B cell (primary cell): Measurements from ENCODE around the gene ZNF362. TPM values are rescaled to one million over a fixed set of nuclear protein-coding genes. Genes with fewer than 3 reads are reported as not detected.

Experiments
- ATAC-seq: fragments of 200-7000 bp; cut with Tn5 transposase; one replicate; pipeline ENCODE4 v1.10.0; 2021; ENCODE audit warnings: low read depth, mild to moderate bottlenecking, moderate number of reproducible peaks, moderate library complexity
- CTCF ChIA-PET: fragments of 350-600 bp; sonication (Branson Sonifier 250); formaldehyde crosslinking; loops from one replicate; lab custom pipeline; 2021; ENCODE audit warnings: antibody characterized with exemption, inconsistent platforms; lab: Charles Lee
- POLR2A ChIA-PET: fragments of 350-600 bp; sonication (Branson Sonifier 250); formaldehyde crosslinking; loops from one replicate; lab custom pipeline; 2021; ENCODE audit warnings: antibody characterized with exemption; lab: Charles Lee
- DNase-seq: peaks from one replicate; pipeline ENCODE4 v3.0.0; 2013
- H2AFZ ChIP-seq: 2 replicates; pipeline ENCODE4 v1.6.1; 2012; ENCODE audit warnings: mild to moderate bottlenecking, low read depth, low read length; ENCODE audit not compliant: insufficient read depth, poor library complexity, severe bottlenecking
- H3K27ac ChIP-seq, 2 donors: 1 replicate in 1 of 2; 2 replicates in 1 of 2; pipeline ENCODE4 v1.5.1; 2012 to 2013; ENCODE audit warnings: low read length in 2 of 2, mild to moderate bottlenecking in 2 of 2, moderate library complexity in 1 of 2
- H3K27me3 ChIP-seq, 4 experiments: fragments of 200-600 bp in 1 of 4; sonication (generic) in 1 of 4; replicated peaks in 1 of 4; 1 replicate in 2 of 4; 2 replicates in 2 of 4; pipeline versions ENCODE4 v1.6.1 to v1.7.0; 2013 to 2016; ENCODE audit warnings: low read length in 3 of 4, mild to moderate bottlenecking in 2 of 4, mixed read lengths in 1 of 4, moderate library complexity in 1 of 4; ENCODE audit not compliant: insufficient read depth in 4 of 4, control insufficient read depth in 3 of 4; ENCODE audit errors: control extremely low read depth in 1 of 4
- H3K36me3 ChIP-seq, 2 experiments: replicated peaks in 1 of 2; 1 replicate in 1 of 2; 2 replicates in 1 of 2; pipeline versions ENCODE4 v1.6.1 to v1.7.1; 2013; ENCODE audit warnings: low read length in 1 of 2; ENCODE audit not compliant: insufficient read depth in 2 of 2, control insufficient read depth in 1 of 2; ENCODE audit errors: control extremely low read depth in 1 of 2, extremely low read depth in 1 of 2
- H3K4me1 ChIP-seq, 2 donors: fragments of 200-600 bp in 1 of 2; sonication (generic) in 1 of 2; 1 replicate in 1 of 2; 2 replicates in 1 of 2; pipeline versions ENCODE4 v1.5.1 to v1.6.1; 2013 to 2017; ENCODE audit warnings: low read length in 2 of 2; ENCODE audit not compliant: control insufficient read depth in 2 of 2, insufficient read depth in 2 of 2
- H3K4me2 ChIP-seq: replicated peaks from 2 replicates; pipeline ENCODE3; 2012; ENCODE audit warnings: mild to moderate bottlenecking, low read depth, low read length; ENCODE audit not compliant: poor library complexity, severe bottlenecking
- H3K4me3 ChIP-seq, 5 experiments: fragments of 200-600 bp in 1 of 5; sonication (generic) in 1 of 5; 1 replicate in 3 of 5; 2 replicates in 2 of 5; pipeline versions ENCODE4 v1.5.1 to v1.7.0; 2011 to 2016; ENCODE audit warnings: low read length in 4 of 5, mild to moderate bottlenecking in 4 of 5, low read depth in 2 of 5, control low read depth in 1 of 5, moderate library complexity in 1 of 5; ENCODE audit not compliant: insufficient read depth in 1 of 5; ENCODE audit errors: control extremely low read depth in 1 of 5, extremely low read depth in 1 of 5
- H3K79me2 ChIP-seq: fragments of 200-600 bp; sonication (generic); one replicate; pipeline ENCODE4 v1.6.0; 2016; ENCODE audit warnings: low read length; ENCODE audit not compliant: control insufficient read depth, insufficient read depth
- H3K9ac ChIP-seq: fragments of 200-600 bp; sonication (generic); 2 replicates; pipeline ENCODE4 v1.6.1; 2017; ENCODE audit warnings: mild to moderate bottlenecking, low read length, moderate library complexity
- H3K9me3 ChIP-seq, 3 donors: one replicate each; pipeline versions ENCODE4 v1.6.1 to v1.7.1; 2013; ENCODE audit warnings: low read length in 2 of 3; ENCODE audit not compliant: control insufficient read depth in 2 of 3, insufficient read depth in 1 of 3; ENCODE audit errors: control extremely low read depth in 1 of 3
- H4K20me1 ChIP-seq: 2 replicates; pipeline ENCODE4 v1.6.0; 2012; ENCODE audit warnings: mild to moderate bottlenecking, low read length; ENCODE audit not compliant: insufficient read depth, control insufficient read depth, poor library complexity, severe bottlenecking
- H3K27ac Mint-ChIP-seq: one replicate; pipeline ENCODE4 v1.8.0; 2021; ENCODE audit warnings: mixed read lengths
- H3K27me3 Mint-ChIP-seq: one replicate; pipeline ENCODE4 v1.8.0; 2021; ENCODE audit warnings: mixed read lengths
- H3K4me1 Mint-ChIP-seq: one replicate; pipeline ENCODE4 v1.8.0; 2021; ENCODE audit warnings: mixed read lengths
- H3K4me3 Mint-ChIP-seq: one replicate; pipeline ENCODE4 v1.8.0; 2021; ENCODE audit warnings: mixed read lengths
- H3K9me3 Mint-ChIP-seq: one replicate; pipeline ENCODE4 v1.8.0; 2022; ENCODE audit warnings: mixed read lengths; ENCODE audit not compliant: insufficient read depth
- EZH2 ChIP-seq: IDR thresholded peaks from 2 replicates; pipeline ENCODE4 v1.6.1; 2012; ENCODE audit warnings: borderline replicate concordance, low read depth, mild to moderate bottlenecking, moderate library complexity, low read length; ENCODE audit not compliant: insufficient read depth, poor library complexity, severe bottlenecking
- WGBS: methylation state at CpG from one replicate; pipeline ENCODE4 v1.1.5; 2013; ENCODE audit warnings: missing lambda C conversion rate; ENCODE audit not compliant: insufficient coverage; 5-methylcytosine and 5-hydroxymethylcytosine counted together
- intact Hi-C: fragments of 100-400 bp; cut with micrococcal nuclease; formaldehyde crosslinking; loops from one replicate; pipeline ENCODE4 v1.10.0; 2022
- polyA plus RNA-seq: library from polyadenylated mRNA; depleted of rRNA; stranded (reverse); fragments of >200 nt; gene quantifications from 2 replicates; pipeline ENCODE4 v1.2.3, GENCODE V29; 2012
- total RNA-seq, 2 donors: library from RNA; stranded (reverse); fragments of 120-200 nt in 1 of 2; gene quantifications; 1 replicate in 1 of 2; 2 replicates in 1 of 2; pipeline versions ENCODE4 v1.2.3 to v1.2.4, GENCODE V29; 2013 to 2022
- TF ChIP-seq, protein P1 (sequence below): fragments of 200-600 bp; IDR thresholded peaks from one replicate; pipeline ENCODE4 v1.8.0; 2022; ENCODE audit warnings: antibody characterized with exemption, mild to moderate bottlenecking

ZNF362 gene
- total and polyA plus RNA-seq, 2 donors (not counting 1 experiment from before 2014, with no cell fraction given) = 14.0 to 20.4 TPM

DNA sequence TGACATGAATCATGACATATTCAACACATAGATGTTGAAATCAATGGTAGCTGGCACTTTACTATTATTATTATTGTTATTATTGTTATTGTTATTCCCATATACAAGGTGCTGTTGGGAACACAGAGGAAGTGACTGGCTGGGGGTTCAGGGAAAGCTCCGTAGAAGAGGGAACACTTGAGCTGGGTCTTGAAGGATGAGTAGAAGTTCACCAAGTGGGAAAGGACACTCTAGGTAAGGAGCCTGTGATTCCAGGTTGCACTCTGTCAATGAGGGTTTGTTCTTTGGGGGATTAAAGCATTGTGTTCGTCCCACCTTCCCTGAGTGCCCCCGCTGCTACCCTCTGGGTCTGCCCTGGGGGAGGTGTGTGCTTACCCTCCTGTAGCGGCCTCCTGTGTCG lies 14.1 kb downstream of the ZNF362 start:
- ATAC-seq (no peak), DNase-seq (no peak)
- Mint-ChIP-seq H3K4me3 (no peak overlapping the region), H3K27me3 (no peaks in the 10 kb centered on the region), H3K27ac (no peak overlapping the region), H3K4me1 (peaks cover 23% of the 10 kb centered on the region), H3K9me3 (no peaks in the 10 kb centered on the region)
- no peak overlapping the region for H3K4me2 ChIP-seq
- no peak overlapping the region for H3K27ac ChIP-seq
- 97% methylated on average over 5 of the region's 5 CpGs for WGBS
- peaks cover 0 to 12% of the 10 kb centered on the region in 2 donors for H3K4me1 ChIP-seq
- TF ChIP-seq, protein P1, sequence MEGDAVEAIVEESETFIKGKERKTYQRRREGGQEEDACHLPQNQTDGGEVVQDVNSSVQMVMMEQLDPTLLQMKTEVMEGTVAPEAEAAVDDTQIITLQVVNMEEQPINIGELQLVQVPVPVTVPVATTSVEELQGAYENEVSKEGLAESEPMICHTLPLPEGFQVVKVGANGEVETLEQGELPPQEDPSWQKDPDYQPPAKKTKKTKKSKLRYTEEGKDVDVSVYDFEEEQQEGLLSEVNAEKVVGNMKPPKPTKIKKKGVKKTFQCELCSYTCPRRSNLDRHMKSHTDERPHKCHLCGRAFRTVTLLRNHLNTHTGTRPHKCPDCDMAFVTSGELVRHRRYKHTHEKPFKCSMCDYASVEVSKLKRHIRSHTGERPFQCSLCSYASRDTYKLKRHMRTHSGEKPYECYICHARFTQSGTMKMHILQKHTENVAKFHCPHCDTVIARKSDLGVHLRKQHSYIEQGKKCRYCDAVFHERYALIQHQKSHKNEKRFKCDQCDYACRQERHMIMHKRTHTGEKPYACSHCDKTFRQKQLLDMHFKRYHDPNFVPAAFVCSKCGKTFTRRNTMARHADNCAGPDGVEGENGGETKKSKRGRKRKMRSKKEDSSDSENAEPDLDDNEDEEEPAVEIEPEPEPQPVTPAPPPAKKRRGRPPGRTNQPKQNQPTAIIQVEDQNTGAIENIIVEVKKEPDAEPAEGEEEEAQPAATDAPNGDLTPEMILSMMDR = no peak
- TF ChIP-seq EZH2 = no peak
- H3K9me3 ChIP-seq = no peaks in the 10 kb centered on the region
- no peak overlapping the region for H2AFZ ChIP-seq
- H4K20me1 ChIP-seq = peaks cover 51% of the 10 kb centered on the region
- intact Hi-C loops = no loop called here
- ChIA-PET CTCF (no interaction called here), POLR2A (no interaction called here)
- no peaks in the 10 kb centered on the region for H3K27me3 ChIP-seq
- H3K36me3 ChIP-seq = peaks cover 0 to 12% of the 10 kb centered on the region in 2 experiments
- peaks cover 21% of the 10 kb centered on the region for H3K79me2 ChIP-seq
- H3K9ac ChIP-seq = no peak overlapping the region
- no peak overlapping the region for H3K4me3 ChIP-seq

DNA sequence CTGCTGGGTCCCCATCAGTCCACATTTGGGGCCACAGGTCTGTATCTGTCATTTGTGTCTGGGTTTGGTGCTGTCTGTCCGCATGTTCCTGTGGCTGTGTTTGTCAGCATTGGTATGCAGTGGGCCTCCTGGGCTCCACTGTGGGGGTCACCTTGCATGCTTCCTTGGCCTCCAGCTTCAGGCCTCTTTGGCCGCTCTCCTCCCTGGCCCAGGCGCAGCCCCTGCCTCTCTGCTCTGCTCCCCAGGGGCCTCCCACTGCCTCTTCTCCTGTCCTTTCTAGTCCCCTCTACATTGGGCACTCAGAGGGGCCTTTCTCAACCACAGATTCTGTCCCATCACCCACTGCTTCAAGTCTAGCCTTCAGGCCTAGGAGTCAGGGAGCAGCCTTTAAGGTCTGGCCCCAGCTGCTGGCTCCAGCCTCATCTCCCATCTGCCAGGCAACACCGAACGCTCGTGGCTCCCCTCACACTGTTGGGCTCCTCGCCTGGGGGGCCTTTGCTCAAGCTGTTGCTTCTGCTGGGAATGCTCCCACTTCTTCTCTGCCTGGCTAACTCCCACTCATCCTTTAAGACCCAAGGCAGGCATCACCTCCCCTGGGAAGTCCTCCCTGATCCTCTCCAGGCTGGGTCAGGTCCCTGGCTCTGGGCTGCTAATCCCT lies 14.6 kb downstream of the ZNF362 start:
- DNase-seq (no peak), ATAC-seq (no peak)
- 98% methylated on average over 6 of the region's 7 CpGs for WGBS
- no peak overlapping the region for H3K4me2 ChIP-seq
- H3K9ac ChIP-seq = no peak overlapping the region
- no peaks in the 10 kb centered on the region for H3K9me3 ChIP-seq
- Mint-ChIP-seq H3K4me3 (no peak overlapping the region), H3K4me1 (peaks cover 23% of the 10 kb centered on the region), H3K9me3 (no peaks in the 10 kb centered on the region), H3K27me3 (no peaks in the 10 kb centered on the region), H3K27ac (no peak overlapping the region)
- intact Hi-C loops = no loop called here
- H3K79me2 ChIP-seq = peaks cover 16% of the 10 kb centered on the region
- H3K4me1 ChIP-seq = peaks cover 0 to 12% of the 10 kb centered on the region in 2 donors
- POLR2A ChIA-PET = no interaction called here
- H3K27ac ChIP-seq = no peak overlapping the region
- no peaks in the 10 kb centered on the region for H3K27me3 ChIP-seq
- H2AFZ ChIP-seq = no peak overlapping the region
- peaks cover 0 to 12% of the 10 kb centered on the region in 2 experiments for H3K36me3 ChIP-seq
- CTCF ChIA-PET = interaction anchor here (4.2 kb wide), 1 partner anchor 25 kb away, joined by 19 read pairs; no protein-coding TSS in a partner anchor
- H3K4me3 ChIP-seq = no peak overlapping the region
- peaks cover 49% of the 10 kb centered on the region for H4K20me1 ChIP-seq
- no peak for TF ChIP-seq EZH2
- TF ChIP-seq, protein P1 = no peak
